Aorta (tissue), 5 donors: ENCODE data around the gene NMT2. TPM values are rescaled to one million over a fixed set of nuclear protein-coding genes. Genes with fewer than 3 reads are reported as not detected.

ENCODE experiments used
- ATAC-seq: fragments of 200-7000 bp; cut with Tn5 transposase; one replicate; pipeline ENCODE4 v1.9.1; 2022; ENCODE audit warnings: moderate library complexity; ENCODE audit not compliant: low FRiP score
- DNase-seq, 2 donors: peaks; one replicate each; pipeline ENCODE4 v3.0.0-alpha.2; 2020
- H3K27ac ChIP-seq, 2 donors: one replicate each; pipeline ENCODE4 v1.5.1; 2013; ENCODE audit warnings: low read length in 2 of 2, mild to moderate bottlenecking in 2 of 2, moderate library complexity in 2 of 2, control low read depth in 1 of 2, inconsistent platforms in 1 of 2, low read depth in 1 of 2
- H3K27me3 ChIP-seq, 2 donors: one replicate each; pipeline ENCODE4 v1.6.1; 2013; ENCODE audit warnings: control low read depth in 1 of 2, low read length in 1 of 2, mild to moderate bottlenecking in 1 of 2, moderate library complexity in 1 of 2; ENCODE audit not compliant: insufficient read depth in 2 of 2, control insufficient read depth in 1 of 2
- H3K36me3 ChIP-seq, 2 donors: one replicate each; pipeline ENCODE4 v1.6.1; 2013; ENCODE audit warnings: control low read depth in 1 of 2, low read length in 1 of 2, mild to moderate bottlenecking in 1 of 2; ENCODE audit not compliant: insufficient read depth in 2 of 2, control insufficient read depth in 1 of 2
- H3K4me1 ChIP-seq, 2 donors: one replicate each; pipeline ENCODE4 v1.6.1; 2013; ENCODE audit warnings: low read length in 2 of 2, control low read depth in 1 of 2, mild to moderate bottlenecking in 1 of 2, moderate library complexity in 1 of 2; ENCODE audit not compliant: insufficient read depth in 2 of 2, control insufficient read depth in 1 of 2
- H3K4me3 ChIP-seq, 2 donors: one replicate each; pipeline ENCODE4 v1.5.1; 2013; ENCODE audit warnings: low read length in 2 of 2, control low read depth in 1 of 2, mild to moderate bottlenecking in 1 of 2
- H3K9me3 ChIP-seq: one replicate; pipeline ENCODE4 v1.6.1; 2013; ENCODE audit warnings: mild to moderate bottlenecking, low read length; ENCODE audit not compliant: control insufficient read depth
- WGBS, 2 donors: extraction: QIAGEN DNeasy Blood & Tissue Kit; methylation state at CpG; one replicate each; pipeline ENCODE4 v1.1.7; 2013; 5-methylcytosine and 5-hydroxymethylcytosine counted together
- intact Hi-C, 2 donors: fragments of 100-400 bp; cut with DNase I; formaldehyde crosslinking; loops; one replicate each; pipeline versions ENCODE4 v1.14.2 to v1.15.0; 2022
- polyA plus RNA-seq, 2 donors: library from polyadenylated mRNA; stranded (reverse); fragments of 200-250 nt; gene quantifications; one replicate each; pipeline ENCODE4 v1.2.3, GENCODE V29; 2013
- total RNA-seq, 2 donors: library from RNA; stranded (reverse); fragmentation: NEBNext Ultra II Directional; extraction: Animal tissue kit (Norgen Biotek cat#: 25700); gene quantifications; one replicate each; pipeline ENCODE4 v1.2.1, GENCODE V29; 2021
- donor health status: healthy with polysubstance abuse.
- donor health status: Bipolar disorder and iron deficiency.
- donor health status: DM: no; HTN: no; CAD: no.
- donor health status: DM: no; HTN: no; CAD: no.
- donor health status: DM: yes; HTN: yes; CAD: no.

Gene NMT2
- total and polyA plus RNA-seq, 4 donors, result 11.9 to 20.4 (median 12.2) TPM

DNA sequence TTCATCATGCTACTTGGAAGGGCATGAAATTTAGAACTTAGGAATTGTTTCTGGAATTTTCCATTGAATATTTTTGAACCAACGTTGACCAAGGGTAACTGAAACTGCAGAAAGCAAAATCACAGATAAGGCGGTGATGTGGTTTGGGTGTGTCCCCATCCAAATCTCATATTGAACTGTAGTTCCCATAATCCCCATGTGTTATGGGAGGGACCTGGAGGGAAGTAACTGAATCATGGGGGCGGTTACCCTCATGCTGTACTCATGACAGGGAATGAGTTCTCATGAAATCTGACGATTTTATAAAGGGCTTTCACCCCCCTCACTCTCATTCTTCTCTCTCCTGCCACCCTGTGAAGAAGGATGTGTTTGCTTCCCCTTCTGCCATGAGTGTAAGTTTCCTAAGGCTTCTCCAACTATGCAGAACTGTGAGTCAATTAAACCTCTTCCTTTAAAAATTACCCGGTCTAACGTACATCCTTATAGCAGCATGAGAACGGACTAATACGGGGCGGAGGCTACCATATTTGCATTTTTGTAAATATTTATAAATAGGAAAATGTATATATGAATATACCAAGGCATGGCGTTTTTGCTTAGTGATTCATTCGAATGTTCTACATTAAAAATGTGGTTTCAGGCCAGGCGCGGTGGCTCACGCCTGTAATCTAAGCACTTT lies 12.4 kb downstream of the NMT2 start:
- H3K27ac ChIP-seq, result no peak overlapping the region
- H3K4me1 ChIP-seq, result no peaks in the 10 kb centered on the region
- no peak overlapping the region for H3K4me3 ChIP-seq
- no peak for ATAC-seq
- no peaks in the 10 kb centered on the region for H3K27me3 ChIP-seq
- H3K36me3 ChIP-seq, result no peaks in the 10 kb centered on the region
- WGBS, 2 donors, result 92% methylated on average over 14 of the region's 14 CpGs
- no peaks in the 10 kb centered on the region for H3K9me3 ChIP-seq
- intact Hi-C loops, result no loop called here
- no peak for DNase-seq

DNA sequence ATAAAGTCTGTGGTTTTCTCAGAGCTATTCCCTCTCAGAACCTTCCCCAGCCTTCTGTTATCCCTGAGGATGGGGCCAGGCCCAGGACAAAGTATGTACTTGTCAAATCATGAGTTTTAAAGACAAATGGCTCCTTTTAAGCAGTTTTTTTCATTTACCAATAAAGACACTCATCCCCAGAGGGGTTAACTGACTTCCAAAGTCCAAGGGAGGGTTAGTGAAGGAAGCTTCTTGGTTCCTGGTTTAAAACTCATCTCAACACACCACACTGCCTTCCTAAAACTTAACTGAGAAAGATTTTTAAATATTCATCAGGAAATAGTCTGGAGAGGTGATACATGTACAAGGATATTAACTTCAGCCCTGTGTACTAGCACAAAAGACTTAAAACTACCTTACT lies 15.9 kb downstream of the NMT2 start:
- Histone ChIP-seq H3K27me3 (no peaks in the 10 kb centered on the region), H3K9me3 (no peaks in the 10 kb centered on the region), H3K36me3 (no peaks in the 10 kb centered on the region), H3K4me1 (no peaks in the 10 kb centered on the region), H3K27ac (no peak overlapping the region), H3K4me3 (no peak overlapping the region)
- ATAC-seq, result no peak
- intact Hi-C loops, result no loop called here
- DNase-seq, result no peak

DNA sequence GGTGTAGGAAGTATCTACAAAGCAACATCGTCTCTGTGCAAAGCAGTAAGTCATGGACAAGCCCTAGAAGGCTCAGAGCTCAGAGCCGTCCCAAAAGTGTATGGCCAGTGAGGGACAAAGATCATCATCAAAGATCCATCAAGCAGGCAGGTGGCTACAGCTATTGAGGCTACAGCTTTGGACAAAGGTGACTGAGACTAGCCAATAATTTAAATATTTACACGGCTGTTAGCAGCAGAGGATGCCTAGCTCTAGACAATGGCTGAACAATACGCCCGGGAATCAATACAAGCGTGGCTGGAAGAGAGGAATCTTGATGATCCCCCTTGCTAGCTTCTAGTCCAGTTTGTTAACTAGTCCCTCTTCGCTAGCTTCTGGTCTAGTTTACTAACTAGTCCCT lies 17.9 kb downstream of the NMT2 start:
- Histone ChIP-seq H3K27me3 (no peaks in the 10 kb centered on the region), H3K9me3 (no peaks in the 10 kb centered on the region), H3K27ac (no peak overlapping the region), H3K36me3 (no peaks in the 10 kb centered on the region), H3K4me3 (no peak overlapping the region), H3K4me1 (no peaks in the 10 kb centered on the region)
- intact Hi-C loops, result no loop called here
- 97% methylated on average over 7 of the region's 7 CpGs for WGBS, 2 donors
- no peak for DNase-seq
- no peak for ATAC-seq

DNA sequence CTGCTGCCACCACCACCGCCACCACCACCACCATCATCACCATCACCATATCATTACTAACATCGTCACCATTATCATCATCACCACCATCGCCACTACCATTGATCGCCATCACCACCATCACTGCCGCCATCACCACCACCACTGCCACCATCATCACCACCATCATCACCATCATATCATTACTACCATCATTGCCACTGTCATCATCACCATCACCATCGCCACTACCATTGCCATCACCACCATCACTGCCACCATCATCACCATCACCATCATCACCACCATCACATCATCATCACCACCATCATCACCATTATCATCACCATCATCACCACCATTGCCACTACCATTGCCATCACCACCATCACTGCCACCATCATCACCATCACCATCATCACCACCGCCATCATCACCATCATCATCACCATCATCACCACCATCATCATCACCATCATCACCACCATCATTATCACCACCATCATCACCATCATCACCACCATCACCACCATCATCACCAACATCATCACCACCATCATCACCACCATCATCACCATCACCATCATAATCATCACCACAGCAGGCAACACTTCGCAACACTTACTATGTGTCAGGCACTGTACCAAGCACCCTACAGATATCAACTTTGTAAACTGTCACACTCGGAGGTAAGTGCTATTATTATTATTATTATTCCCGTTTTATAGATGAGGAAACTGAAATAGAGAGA lies 19.3 kb downstream of the NMT2 start:
- intact Hi-C loops, result no loop called here
- ATAC-seq (no peak), DNase-seq (no peak)
- no peaks in the 10 kb centered on the region for H3K9me3 ChIP-seq
- no peak overlapping the region for H3K4me3 ChIP-seq
- H3K4me1 ChIP-seq, result no peaks in the 10 kb centered on the region
- WGBS, 2 donors, result 91% methylated on average over 10 of the region's 10 CpGs
- H3K36me3 ChIP-seq, result no peaks in the 10 kb centered on the region
- no peak overlapping the region for H3K27ac ChIP-seq
- H3K27me3 ChIP-seq, result no peaks in the 10 kb centered on the region

DNA sequence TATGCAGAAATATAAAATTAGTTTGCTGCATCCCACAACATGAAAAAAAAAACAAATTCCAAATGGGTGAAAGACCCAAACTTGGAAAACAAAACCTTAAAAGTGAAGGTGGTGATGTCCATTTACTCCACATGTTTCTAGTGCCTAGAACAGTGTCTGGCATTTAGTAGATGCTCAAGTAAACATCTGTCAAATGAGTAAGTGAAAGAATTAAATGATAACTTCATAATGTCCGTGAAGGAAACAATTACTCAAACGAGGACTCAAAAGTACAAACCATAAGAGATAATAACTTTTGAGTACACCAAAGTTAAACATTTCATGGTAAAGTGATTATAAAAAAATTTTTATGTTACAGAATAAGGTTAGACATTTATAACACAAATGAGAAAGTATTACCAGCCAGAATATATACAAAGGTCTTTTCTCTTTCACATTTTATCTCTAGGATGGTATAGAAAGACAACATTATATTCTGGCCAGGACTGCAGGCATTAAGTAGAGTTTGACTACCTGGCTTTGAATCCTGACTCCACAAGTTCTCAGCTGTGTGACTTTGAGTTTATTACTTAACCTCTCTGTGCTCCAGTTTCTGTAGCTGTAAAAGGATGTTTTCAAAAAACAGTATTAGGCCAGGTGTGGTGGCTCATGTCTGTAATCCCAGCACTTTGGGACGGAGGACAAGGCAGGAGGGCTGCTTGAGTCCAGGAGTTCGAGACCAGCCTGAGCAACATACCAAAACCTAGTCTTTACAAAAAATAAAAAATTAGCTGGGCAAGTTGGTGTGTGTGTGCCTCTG lies 20.7 kb downstream of the NMT2 start:
- Histone ChIP-seq H3K27me3 (no peaks in the 10 kb centered on the region), H3K4me3 (no peak overlapping the region), H3K36me3 (no peaks in the 10 kb centered on the region), H3K27ac (no peak overlapping the region), H3K9me3 (no peaks in the 10 kb centered on the region), H3K4me1 (no peaks in the 10 kb centered on the region)
- 91 to 94% methylated on average over 4 of the region's 4 CpGs for WGBS, 2 donors
- ATAC-seq (no peak), DNase-seq (no peak)
- intact Hi-C loops, result no loop called here

DNA sequence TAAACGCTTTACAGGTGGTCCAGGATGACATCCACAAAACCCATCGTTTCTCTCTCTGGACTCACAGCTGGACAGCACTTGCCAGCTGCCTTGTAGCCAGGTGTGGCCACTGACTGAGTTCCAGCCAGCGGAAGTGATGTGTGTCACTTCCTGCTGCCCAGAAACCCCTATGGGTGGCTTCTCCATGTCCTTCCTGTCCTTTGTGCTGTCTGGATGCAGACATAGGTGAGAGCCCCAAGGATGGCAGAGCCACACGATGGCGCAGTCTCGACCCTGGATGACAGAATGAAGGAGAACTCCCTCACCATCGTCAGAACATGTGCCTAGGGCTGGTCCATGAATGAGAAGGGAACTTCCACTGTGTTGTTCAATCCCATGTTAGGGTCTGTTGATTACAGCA lies 22.1 kb downstream of the NMT2 start:
- Histone ChIP-seq H3K27ac (no peak overlapping the region), H3K4me3 (no peak overlapping the region), H3K36me3 (no peaks in the 10 kb centered on the region), H3K27me3 (no peaks in the 10 kb centered on the region), H3K4me1 (no peaks in the 10 kb centered on the region), H3K9me3 (no peaks in the 10 kb centered on the region)
- intact Hi-C loops, result no loop called here
- no peak for ATAC-seq
- no peak for DNase-seq
- 87 to 89% methylated on average over 7 of the region's 7 CpGs for WGBS, 2 donors

DNA sequence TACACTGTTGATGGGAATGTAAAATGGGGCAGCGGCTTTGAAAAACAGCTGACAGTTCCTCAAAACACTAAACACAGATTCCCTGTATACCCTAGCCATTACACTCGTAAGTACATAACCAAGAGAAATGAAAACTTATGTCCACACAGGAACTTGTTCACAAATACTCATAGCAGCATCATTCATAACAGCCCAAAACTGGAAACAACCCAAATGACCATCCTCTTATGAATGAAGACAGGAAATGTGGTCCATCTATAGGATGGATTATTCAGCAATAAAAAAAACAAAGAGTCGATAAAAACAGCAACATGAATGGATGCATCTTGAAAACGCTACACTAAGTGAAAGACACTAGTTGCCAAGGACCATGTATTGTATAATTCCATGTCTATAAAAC lies 23.7 kb downstream of the NMT2 start:
- Histone ChIP-seq H3K27ac (no peak overlapping the region), H3K9me3 (no peaks in the 10 kb centered on the region), H3K4me3 (no peak overlapping the region), H3K4me1 (no peaks in the 10 kb centered on the region), H3K27me3 (no peaks in the 10 kb centered on the region), H3K36me3 (no peaks in the 10 kb centered on the region)
- intact Hi-C loops, result no loop called here
- no peak for ATAC-seq
- 90 to 91% methylated on average over 4 of the region's 4 CpGs for WGBS, 2 donors
- DNase-seq, result no peak

DNA sequence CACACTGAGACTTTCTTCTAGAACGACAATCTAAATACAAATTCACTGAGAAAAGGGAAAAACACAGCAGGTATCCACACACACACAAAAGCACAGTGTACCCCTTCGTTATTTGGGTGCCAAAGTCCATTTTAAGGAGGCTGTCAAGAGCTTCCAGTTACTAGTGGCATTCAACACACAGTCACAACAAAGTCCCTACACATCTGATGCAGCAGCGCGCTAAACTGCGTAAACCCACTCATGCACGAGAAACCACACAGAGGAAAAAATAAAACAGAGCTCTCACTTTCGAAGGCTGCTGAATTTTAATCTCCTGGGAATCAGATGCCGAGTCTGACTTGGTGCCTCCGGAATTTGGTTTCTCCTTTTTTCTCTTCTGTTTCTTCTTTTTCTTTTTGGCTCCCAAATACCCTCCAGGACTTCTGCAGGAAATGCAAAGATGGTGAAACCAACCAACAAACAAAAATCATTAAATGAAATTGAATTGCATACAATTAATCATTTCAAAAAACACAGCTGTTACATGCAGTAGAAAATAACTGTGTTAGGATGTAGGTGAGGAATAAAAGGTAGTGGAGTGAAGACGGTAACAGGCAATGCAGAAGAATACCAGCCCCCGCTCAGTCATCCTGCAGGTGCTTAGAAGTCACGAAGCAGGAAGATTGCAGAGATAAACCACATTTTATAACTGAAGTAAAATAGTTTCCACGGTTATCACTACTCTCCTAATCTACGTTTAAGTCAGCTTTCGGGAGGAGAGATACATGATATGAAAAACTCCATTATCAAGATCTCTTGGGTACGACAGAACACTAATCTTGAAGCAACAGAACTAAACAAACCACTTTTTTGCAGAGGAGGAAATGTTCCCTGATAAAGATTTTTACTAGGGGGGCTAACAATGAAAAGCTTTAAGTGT lies 27.1 kb downstream of the NMT2 start:
- no peak for ATAC-seq
- intact Hi-C loops, result no loop called here
- Histone ChIP-seq H3K36me3 (no peaks in the 10 kb centered on the region), H3K4me1 (no peaks in the 10 kb centered on the region), H3K27ac (no peak overlapping the region), H3K9me3 (no peaks in the 10 kb centered on the region), H3K27me3 (no peaks in the 10 kb centered on the region), H3K4me3 (no peak overlapping the region)
- 56 to 59% methylated on average over 16 of the region's 16 CpGs for WGBS, 2 donors
- no peak for DNase-seq
